BLaER1 (cell line): Measurements from ENCODE around the gene CCDC106.

Source experiments
- H3K27ac ChIP-seq: shearing (Covaris generic); formaldehyde crosslinking; 2 replicates; pipeline ENCODE4 v1.8.1; 2022
- H3K27me3 ChIP-seq: shearing (Covaris generic); formaldehyde crosslinking; 2 replicates; pipeline ENCODE4 v1.8.1; 2022
- H3K36me3 ChIP-seq: shearing (Covaris generic); formaldehyde crosslinking; 2 replicates; pipeline ENCODE4 v1.8.1; 2022
- H3K4me1 ChIP-seq: shearing (Covaris generic); formaldehyde crosslinking; 2 replicates; pipeline ENCODE4 v1.8.1; 2022
- H3K4me2 ChIP-seq: shearing (Covaris generic); formaldehyde crosslinking; 2 replicates; pipeline ENCODE4 v1.8.1; 2022
- H3K4me3 ChIP-seq: shearing (Covaris generic); formaldehyde crosslinking; 2 replicates; pipeline ENCODE4 v1.8.1; 2022
- H3K9ac ChIP-seq: shearing (Covaris generic); formaldehyde crosslinking; 2 replicates; pipeline ENCODE4 v1.8.1; 2022
- H3K9me3 ChIP-seq: shearing (Covaris generic); formaldehyde crosslinking; 2 replicates; pipeline ENCODE4 v1.8.1; 2022
- H4K20me1 ChIP-seq: shearing (Covaris generic); formaldehyde crosslinking; 2 replicates; pipeline ENCODE4 v1.8.1; 2022
- Cebpa-rat ChIP-seq: shearing (Covaris generic); IDR thresholded peaks from 2 replicates; pipeline ENCODE4 v1.8.1; 2022

The CCDC106 gene

DNA sequence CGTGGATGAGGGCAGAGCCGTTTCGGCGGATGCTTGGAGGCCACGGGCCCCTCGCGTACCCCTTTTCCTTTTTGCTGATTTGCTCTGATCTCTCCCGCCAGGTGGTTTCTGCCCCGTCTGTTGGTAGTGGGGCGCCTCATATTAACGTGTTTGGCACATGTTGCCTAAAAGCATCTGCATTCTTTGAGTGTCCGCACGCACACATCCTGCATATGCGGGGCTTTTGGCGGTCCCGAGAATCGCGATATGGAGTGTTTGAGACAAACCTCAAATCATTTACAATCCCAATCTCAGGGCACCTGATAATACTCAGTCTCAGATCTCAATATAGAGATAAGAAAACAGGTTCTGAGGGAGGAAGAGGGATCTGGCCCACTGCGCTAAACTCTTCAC is 7.6 kb downstream of the CCDC106 start:
- H3K4me1 ChIP-seq = peaks cover 52% of the 10 kb centered on the region
- peaks cover 52% of the 10 kb centered on the region for H4K20me1 ChIP-seq
- peak overlapping the region; percentile 100 for H3K27ac ChIP-seq
- peak overlapping the region; percentile 87 for H3K4me3 ChIP-seq
- no peak for TF ChIP-seq Cebpa-rat
- peak overlapping the region; percentile 100 for H3K9ac ChIP-seq
- peak overlapping the region; percentile 99 for H3K4me2 ChIP-seq
- peaks cover 48% of the 10 kb centered on the region for H3K36me3 ChIP-seq
- no peaks in the 10 kb centered on the region for H3K9me3 ChIP-seq
- H3K27me3 ChIP-seq = no peaks in the 10 kb centered on the region

DNA sequence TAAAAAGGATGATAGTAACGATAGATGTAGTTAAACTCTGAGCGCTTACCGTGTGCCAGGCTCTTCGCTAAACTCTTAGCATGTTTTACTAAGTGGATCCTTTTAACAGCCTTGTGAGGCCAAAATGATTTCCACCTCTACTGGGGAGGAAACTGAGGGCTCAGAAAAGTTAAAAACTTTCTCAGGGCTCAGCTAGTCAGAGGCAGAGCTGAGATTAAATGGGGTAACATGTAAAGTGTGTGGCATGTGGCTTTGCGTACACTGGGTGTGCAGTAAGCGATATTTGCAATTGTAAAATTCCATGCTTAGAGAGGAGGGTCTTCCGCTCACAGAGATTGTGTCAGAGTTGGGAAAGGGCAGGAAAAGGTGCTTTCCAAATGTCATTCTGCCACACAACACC is 8.5 kb downstream of the CCDC106 start:
- H3K27me3 ChIP-seq = no peaks in the 10 kb centered on the region
- H3K36me3 ChIP-seq = peaks cover 48% of the 10 kb centered on the region
- TF ChIP-seq Cebpa-rat = no peak
- no peaks in the 10 kb centered on the region for H3K9me3 ChIP-seq
- peak overlapping the region; percentile 100 for H3K27ac ChIP-seq
- H4K20me1 ChIP-seq = peaks cover 61% of the 10 kb centered on the region
- H3K9ac ChIP-seq = peak overlapping the region; percentile 100
- peak overlapping the region; percentile 87 for H3K4me3 ChIP-seq
- H3K4me2 ChIP-seq = peak overlapping the region; percentile 99
- peaks cover 60% of the 10 kb centered on the region for H3K4me1 ChIP-seq

DNA sequence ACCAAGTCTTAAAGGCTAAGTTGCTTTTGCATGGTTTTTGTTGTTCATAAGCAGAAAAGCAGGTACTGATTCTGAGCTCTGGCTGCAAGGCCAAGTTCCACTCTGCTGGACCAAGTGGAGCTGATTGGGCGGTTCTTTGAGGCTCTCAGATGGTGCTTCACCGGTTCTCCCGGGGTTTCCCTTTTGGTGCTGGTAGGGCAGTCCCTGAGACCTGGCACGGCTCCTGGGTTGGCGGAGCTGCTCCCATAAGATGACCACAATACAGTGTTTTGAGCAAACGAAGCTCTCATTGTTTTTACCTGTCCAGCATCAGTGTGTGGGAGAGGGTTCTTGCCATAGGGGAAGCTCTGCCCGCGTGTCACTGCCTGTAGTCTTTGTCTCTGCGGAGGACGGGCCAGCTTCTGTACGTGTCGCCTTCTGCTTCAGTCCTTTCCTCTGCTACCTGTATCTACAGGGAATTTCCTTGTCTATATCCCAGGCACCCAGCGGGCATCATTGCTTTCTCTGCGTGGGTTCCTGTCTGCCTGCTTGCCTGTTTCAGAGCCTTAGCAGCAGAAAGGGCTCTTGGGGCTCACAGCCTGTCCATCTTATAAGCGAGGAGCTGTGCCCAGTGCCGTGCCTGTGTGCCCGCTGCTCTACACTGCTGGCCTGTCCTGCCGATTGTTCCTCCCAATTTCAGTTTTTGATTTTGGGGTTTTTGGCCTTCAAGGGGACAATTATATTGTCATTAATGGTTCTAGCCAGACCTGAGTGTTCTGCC is 9.2 kb downstream of the CCDC106 start:
- Histone ChIP-seq H3K27me3 (no peaks in the 10 kb centered on the region), H3K4me2 (peak overlapping the region; percentile 99), H3K36me3 (peaks cover 48% of the 10 kb centered on the region), H3K9ac (peak overlapping the region; percentile 100), H3K9me3 (no peaks in the 10 kb centered on the region), H3K27ac (peak overlapping the region; percentile 100), H4K20me1 (peaks cover 68% of the 10 kb centered on the region), H3K4me3 (peak overlapping the region; percentile 87), H3K4me1 (peaks cover 63% of the 10 kb centered on the region)
- no peak for TF ChIP-seq Cebpa-rat

DNA sequence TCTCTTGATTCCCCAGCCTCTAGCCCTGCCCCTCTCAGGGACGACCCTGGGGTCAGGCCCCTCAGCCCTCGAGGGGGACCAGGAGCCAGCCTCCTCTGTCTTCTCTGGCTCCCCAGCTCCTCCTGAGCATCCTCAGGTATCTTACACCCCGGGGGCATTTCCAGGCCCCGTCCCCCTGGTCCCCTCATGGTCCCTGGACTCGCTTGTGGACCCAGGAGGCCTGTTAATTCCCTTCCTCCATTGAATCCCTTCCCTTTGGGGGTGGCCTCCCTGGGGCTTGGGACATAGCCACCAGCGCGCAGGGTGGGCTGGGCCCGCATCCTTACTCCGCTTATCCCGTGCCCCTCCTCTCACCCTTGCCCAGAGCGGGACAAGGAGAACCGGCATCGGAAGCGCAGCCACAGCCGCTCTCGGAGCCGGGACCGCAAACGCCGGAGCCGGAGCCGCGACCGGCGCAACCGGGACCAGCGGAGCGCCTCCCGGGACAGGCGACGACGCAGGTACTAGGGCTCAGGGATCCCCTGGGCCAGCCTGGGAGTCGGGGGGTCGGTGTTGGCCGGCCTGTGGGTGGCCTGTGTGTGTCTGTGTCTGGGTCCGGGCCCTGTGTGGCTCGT is 10.9 kb downstream of the CCDC106 start:
- no peak for TF ChIP-seq Cebpa-rat
- peak overlapping the region; percentile 99 for H3K4me2 ChIP-seq
- no peaks in the 10 kb centered on the region for H3K9me3 ChIP-seq
- no peaks in the 10 kb centered on the region for H3K27me3 ChIP-seq
- H3K27ac ChIP-seq = peak overlapping the region; percentile 75
- peaks cover 55% of the 10 kb centered on the region for H3K4me1 ChIP-seq
- H3K9ac ChIP-seq = peak overlapping the region; percentile 100
- H3K4me3 ChIP-seq = peak overlapping the region; percentile 87
- peaks cover 55% of the 10 kb centered on the region for H3K36me3 ChIP-seq
- H4K20me1 ChIP-seq = peaks cover 85% of the 10 kb centered on the region

DNA sequence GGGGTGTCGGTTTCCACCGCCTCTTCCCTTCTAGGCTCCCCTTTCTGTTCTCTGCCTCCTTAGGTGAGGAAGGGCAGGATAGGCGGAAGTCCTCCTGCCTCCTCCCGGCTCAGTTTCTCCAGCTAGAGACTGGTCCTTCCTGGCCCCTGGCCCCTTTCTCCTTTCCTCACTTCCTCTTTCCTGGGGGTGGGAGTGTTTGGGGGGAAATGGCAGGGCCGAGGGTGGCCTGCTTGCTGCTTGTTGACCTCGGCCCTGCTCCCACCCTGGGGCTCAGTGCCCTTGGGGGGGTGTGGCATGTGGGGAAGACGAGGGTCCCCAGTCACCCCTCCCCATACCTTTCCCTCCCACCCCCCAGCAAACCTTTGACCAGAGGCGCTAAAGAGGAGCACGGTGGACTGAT is 11.8 kb downstream of the CCDC106 start:
- H3K9ac ChIP-seq = peak overlapping the region; percentile 100; the same call in 1 of the 2 replicates
- H3K4me2 ChIP-seq = peak overlapping the region; percentile 99
- H3K27me3 ChIP-seq = no peaks in the 10 kb centered on the region
- no peak overlapping the region for H3K4me3 ChIP-seq
- no peak for TF ChIP-seq Cebpa-rat
- H4K20me1 ChIP-seq = peaks cover 94% of the 10 kb centered on the region
- peaks cover 64% of the 10 kb centered on the region for H3K36me3 ChIP-seq
- H3K4me1 ChIP-seq = peaks cover 55% of the 10 kb centered on the region
- H3K9me3 ChIP-seq = no peaks in the 10 kb centered on the region
- peak overlapping the region; percentile 75 for H3K27ac ChIP-seq

DNA sequence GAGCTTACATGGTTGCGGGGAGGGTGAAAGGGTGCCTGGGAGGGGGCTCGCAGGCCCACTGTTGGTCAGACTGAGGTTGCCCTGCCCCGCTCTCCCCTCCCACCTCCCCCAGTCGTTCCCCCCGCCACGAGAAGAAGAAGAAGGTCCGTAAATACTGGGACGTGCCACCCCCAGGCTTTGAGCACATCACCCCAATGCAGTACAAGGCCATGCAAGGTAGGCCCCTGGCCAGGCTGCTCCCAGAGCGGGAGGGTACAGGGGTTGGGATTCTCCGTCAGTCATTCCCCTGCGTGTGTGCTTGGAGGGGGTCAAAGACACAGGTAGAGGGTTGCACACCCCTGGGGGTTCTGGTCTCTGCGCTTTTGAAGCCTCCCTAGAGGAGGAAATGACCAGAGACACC is 12.4 kb downstream of the CCDC106 start:
- Histone ChIP-seq H3K4me2 (peak overlapping the region; percentile 99), H3K4me1 (peaks cover 55% of the 10 kb centered on the region), H3K27ac (peak overlapping the region; percentile 60), H3K9ac (peak overlapping the region; percentile 60), H3K4me3 (no peak overlapping the region), H3K36me3 (peaks cover 70% of the 10 kb centered on the region), H3K27me3 (no peaks in the 10 kb centered on the region), H4K20me1 (peaks cover 99% of the 10 kb centered on the region), H3K9me3 (no peaks in the 10 kb centered on the region)
- no peak for TF ChIP-seq Cebpa-rat

DNA sequence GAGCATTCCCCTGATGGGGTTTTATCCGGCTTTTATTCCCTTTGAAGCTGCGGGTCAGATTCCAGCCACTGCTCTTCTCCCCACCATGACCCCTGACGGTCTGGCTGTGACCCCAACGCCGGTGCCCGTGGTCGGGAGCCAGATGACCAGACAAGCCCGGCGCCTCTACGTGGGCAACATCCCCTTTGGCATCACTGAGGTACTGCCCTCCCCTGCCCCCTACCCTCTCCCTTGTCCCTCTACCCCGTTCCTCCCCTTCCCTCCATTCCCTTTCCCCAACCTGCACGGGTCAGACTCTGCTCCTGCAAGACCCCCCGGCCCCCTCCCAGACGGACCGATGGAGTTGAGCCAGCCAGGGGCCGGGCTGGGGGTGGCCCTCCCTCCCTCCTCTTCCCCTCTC is 13.0 kb downstream of the CCDC106 start:
- peaks cover 75% of the 10 kb centered on the region for H3K36me3 ChIP-seq
- H4K20me1 ChIP-seq = peaks cover 99% of the 10 kb centered on the region
- no peak for TF ChIP-seq Cebpa-rat

DNA sequence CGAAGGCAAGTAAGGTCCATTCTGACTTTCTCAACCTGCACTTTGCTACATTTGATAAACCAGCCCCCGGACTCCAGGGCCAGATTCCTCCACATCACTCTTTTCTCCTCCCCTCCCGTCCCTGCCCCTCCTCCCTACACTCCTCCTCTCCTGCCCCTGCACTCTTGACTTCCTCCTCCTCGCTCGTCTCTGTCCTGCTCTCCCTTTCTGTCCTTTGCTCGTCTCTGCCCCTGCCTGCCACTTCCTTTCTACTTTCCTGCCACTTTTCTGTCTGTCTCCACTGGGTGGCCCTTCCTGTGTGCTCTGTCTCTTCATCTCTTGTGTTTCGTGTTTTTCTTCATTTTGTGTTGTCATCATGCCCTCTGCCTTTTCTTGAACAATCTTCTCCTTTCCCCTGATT is 13.8 kb downstream of the CCDC106 start:
- Histone ChIP-seq H4K20me1 (peaks cover 99% of the 10 kb centered on the region), H3K36me3 (peaks cover 84% of the 10 kb centered on the region), H3K9me3 (no peaks in the 10 kb centered on the region)

More for the DNA sequence above, 13.0 kb downstream of the CCDC106 start:
- H3K27ac ChIP-seq = peak overlapping the region; percentile 60
- no peak overlapping the region for H3K4me3 ChIP-seq
- H3K9ac ChIP-seq = peak overlapping the region; percentile 60
- H3K9me3 ChIP-seq = no peaks in the 10 kb centered on the region
- H3K27me3 ChIP-seq = no peaks in the 10 kb centered on the region
- H3K4me1 ChIP-seq = peaks cover 55% of the 10 kb centered on the region
- peak overlapping the region; percentile 99 for H3K4me2 ChIP-seq

DNA sequence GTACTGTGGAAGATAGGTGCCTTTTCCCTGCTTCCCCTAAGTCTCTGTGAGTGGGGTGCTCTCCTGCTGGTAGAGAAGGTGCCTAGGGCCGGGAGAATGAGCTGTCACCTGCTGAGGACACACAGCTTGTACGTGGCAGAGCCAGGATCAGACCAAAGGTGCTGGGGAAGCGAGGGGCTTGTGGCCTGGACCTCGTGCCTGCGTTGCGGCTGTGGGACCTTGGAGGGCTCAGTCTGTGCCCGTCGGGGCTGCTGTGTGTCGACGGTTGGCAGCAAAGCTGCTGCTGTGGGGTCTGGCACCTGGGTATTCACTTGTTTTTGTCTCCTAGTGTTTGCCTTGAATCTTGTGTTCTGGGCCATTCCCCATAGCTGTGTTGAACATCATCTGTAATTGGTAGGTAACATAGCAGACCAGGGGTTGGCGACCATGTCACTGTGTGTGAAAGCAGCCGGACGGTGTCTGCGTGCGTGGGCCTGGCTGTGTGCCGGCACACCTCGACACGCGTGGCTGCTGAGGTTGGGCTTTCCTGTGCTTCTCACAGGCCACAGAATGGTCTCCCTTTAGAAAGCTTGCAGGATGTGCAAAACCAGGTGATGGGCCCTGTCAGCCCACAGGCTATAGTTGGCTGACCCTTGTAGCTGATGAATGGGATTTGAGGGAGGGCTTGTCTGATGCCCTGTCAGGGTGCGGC is 16.0 kb downstream of the CCDC106 start:
- H3K4me3 ChIP-seq = no peak overlapping the region
- H3K9ac ChIP-seq = no peak overlapping the region
- no peak overlapping the region for H3K27ac ChIP-seq
- peaks cover 99% of the 10 kb centered on the region for H4K20me1 ChIP-seq
- H3K4me1 ChIP-seq = peaks cover 29% of the 10 kb centered on the region
- no peak for TF ChIP-seq Cebpa-rat
- H3K27me3 ChIP-seq = no peaks in the 10 kb centered on the region
- H3K9me3 ChIP-seq = no peaks in the 10 kb centered on the region
- H3K36me3 ChIP-seq = peaks cover 98% of the 10 kb centered on the region
- no peak overlapping the region for H3K4me2 ChIP-seq

More for the DNA sequence above, 13.8 kb downstream of the CCDC106 start:
- peak overlapping the region; percentile 99 for H3K4me2 ChIP-seq
- H3K4me3 ChIP-seq = no peak overlapping the region
- no peaks in the 10 kb centered on the region for H3K27me3 ChIP-seq
- TF ChIP-seq Cebpa-rat = no peak
- H3K9ac ChIP-seq = peak overlapping the region; percentile 60; the same call in 1 of the 2 replicates
- H3K4me1 ChIP-seq = peaks cover 50% of the 10 kb centered on the region
- H3K27ac ChIP-seq = peak overlapping the region; percentile 60; the same call in 1 of the 2 replicates
